ELF-1 (cell line): Measurements from ENCODE around the gene CTNND1.
A peak's percentile ranks its signal among the peaks of the same experiment; 100 is the strongest.

Experiments used
- DNase-seq: peaks from one replicate; pipeline ENCODE4 v3.0.0-alpha.2; 2016; ENCODE audit warnings: low read depth, low spot score

The CTNND1 gene

DNA sequence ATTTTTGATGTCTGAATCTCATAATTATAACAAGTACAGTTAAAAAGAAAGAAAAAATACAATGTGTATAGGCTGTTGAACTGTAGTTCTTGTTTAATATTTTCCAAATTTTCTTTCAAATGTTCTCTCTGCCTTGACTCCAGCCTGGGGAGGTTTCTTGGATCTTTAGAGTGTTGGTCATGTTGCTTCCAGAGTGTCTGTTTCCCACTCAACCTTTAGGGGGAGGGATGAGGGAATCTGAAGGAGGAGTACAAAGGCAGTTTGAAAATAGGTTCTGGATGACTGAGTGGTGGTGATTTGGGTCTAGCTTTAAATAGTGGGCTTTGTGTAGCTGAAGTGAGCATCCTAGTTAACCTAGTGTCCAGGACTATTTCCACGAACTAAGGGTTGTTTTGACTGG lies 2.0 kb downstream of the CTNND1 start:
- DNase-seq = peak; percentile 58

DNA sequence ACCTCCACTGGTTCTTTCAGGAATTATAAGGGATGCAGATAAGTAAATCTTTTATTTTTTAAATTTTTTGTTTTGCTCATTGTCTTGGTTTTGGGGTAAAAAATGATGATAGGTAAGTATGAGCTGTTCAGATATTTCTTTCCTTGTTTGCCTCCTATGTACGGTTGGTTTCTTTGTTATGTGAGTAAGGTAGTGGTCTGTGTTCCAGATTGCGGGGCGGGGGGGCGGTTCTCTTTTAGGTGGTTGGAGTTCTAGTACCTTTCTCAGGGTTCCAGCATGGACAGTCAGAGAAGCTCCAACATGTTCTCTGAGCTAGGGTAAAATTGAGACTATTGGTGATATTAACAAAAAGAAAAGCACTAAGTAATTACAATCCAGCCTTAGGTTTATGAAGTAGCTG lies 2.4 kb downstream of the CTNND1 start:
- DNase-seq = no peak

DNA sequence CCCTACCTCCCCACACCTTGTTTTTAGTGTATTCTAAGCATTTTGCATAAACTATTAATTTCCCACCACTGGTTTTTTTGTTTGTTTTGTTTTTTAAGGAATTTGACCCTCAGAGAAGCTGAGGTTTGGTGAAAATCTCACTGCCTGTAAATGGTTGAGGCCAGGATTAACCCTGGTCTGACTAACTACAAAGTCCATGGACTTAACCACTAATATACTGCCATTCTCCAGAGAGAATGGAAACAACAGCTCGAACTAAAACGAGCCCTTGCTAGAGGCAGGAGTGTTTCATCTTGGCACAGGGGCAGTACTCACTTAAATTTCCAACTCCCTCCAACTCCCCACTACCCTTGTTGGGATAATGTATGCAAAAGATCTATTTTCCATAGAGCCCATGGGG lies 3.0 kb downstream of the CTNND1 start:
- DNase-seq = no peak

DNA sequence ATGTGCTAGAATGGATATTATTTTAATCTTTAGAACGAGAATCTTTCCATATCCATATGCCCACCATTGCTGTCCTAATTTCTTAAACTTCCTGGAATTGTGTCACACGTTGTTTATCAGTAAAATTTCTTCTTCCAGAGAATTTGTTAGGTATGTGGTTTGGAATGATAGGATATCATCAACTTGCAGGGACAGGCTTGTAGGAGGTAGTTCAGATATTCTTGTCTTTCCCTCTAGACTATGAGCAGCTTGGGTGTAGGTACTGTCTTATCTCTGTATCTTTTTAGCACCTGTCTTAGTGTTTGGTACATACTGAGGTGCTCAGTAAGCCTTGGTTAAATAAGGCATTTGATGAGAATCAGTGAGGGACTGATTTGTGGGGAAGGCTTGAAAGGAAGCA lies 3.4 kb downstream of the CTNND1 start:
- DNase-seq = no peak

DNA sequence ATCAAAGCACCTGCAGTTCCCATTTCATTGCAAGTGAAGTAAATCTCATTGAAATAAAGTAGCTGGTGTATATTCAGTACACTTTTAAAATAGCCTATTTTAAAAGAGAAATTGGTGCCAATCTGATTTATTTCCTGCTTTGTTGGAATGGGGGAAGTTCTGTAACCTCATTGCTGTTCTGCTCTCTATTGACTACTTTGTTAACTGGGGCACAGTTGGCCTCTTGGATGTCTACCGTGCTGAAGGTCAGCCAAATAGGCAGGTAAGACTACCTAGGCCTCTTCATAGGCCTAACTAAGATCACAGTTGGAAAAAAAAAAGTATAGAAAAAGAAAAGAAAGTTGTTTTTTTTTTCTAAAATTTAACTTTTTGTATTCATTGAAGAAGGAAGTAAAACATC lies 9.2 kb downstream of the CTNND1 start:
- DNase-seq = no peak

DNA sequence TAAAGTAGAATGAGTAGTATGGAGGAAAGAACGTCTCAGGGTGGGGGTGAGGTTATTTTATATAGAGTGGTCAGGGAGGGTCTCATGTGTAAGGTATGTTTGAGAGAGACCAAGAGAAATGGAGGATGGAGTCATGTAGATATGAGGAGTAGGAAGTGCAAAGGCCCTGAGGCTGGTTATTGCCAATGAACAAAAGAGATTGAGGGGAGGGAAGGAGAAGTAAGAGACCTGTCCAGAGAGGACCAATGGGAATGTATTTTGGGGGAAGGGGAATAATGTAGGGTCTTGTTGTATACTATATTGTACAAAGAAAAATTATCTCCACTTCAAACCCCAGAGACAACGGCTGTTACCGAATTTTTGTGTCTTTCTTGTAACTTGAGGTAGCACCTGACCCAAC lies 9.8 kb downstream of the CTNND1 start:
- no peak for DNase-seq

DNA sequence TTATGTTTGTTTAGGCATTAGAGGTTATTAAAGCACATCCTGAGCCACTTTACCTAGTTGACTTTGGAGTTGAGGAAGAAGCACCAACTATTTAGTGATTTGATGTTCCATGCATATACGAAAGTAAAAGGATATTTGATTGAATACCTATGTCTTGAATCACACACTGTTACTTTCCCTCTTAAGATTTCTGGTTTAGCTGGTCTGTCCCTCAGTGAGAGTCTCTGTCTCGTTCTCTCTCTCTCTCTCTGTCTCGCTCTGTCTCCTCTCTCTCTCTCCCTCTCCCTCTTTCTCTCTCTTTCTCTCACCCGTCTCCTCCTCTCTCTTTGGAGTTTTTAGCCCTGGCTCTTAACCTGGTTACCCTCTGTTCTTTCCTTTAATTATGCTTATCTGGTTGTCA lies 11.0 kb downstream of the CTNND1 start:
- DNase-seq = no peak

DNA sequence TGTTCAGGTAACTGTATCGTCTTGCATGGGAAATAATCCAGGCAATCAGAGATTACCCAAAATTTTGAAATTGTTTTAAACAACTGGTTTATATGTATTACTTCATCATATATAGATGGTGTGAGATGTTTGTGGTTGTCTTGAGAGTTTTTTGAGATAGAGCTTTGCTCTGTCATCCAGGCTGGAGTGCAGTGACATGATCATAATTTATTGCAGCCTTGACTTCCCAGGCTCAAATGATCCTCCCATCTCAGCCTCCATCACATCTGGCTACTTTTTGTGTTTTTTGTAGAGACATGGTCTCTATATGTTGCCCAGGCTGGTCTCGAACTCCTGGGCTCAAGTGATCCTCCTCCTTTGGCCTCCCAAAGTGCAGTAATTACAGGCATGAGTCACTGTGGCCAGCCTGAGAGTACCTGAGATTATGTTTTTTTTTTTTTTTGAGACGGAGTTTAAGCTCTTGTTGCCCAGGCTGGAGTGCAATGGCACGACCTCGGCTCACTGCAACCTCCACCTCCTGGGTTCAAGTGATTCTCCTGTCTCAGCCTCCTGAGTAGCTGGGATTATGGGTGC lies 11.5 kb downstream of the CTNND1 start:
- no peak for DNase-seq

DNA sequence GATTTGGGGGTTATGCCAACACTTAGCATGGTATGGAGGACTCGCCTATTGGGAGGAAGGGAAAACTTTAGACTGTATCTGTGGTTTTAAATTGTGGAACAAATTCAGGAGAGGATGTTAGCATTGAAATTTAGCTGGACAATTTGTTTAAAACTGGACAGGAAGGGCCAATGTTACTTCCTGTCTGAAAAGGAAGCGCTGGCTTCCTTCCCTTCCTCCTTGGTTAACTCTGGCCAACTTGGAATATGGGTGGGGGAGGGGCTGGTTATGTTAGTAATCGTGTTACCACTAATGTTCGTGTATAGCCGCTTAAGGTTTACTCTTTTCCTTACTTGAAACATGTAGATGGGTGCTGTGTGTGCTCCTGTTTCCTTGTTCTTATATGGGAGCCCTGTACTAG lies 13.9 kb downstream of the CTNND1 start:
- DNase-seq = no peak

DNA sequence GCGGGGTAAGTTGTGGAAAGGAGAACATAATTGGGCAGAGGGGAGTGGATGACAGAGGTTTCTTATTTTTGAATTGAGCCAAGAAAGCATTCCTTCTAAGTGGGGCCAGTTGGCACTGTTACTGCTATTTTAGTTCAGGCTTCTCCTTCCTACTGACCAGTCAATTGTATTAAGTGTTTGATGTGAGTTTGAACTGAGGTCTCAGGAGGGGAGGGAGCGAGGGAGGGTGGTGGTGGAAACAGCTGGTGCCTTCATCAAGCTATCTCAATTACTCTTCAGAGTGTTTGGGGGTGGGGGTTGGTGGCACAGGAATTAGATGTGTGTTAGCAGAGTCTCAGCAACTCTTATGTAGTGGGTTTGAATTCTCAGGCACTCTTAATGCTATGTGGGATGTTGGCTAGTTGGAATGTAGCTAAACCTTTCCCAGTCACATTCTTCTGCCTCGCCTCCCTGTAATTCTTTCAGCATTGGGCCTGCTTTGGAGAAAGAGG lies 14.5 kb downstream of the CTNND1 start:
- DNase-seq = peak; percentile 72

DNA sequence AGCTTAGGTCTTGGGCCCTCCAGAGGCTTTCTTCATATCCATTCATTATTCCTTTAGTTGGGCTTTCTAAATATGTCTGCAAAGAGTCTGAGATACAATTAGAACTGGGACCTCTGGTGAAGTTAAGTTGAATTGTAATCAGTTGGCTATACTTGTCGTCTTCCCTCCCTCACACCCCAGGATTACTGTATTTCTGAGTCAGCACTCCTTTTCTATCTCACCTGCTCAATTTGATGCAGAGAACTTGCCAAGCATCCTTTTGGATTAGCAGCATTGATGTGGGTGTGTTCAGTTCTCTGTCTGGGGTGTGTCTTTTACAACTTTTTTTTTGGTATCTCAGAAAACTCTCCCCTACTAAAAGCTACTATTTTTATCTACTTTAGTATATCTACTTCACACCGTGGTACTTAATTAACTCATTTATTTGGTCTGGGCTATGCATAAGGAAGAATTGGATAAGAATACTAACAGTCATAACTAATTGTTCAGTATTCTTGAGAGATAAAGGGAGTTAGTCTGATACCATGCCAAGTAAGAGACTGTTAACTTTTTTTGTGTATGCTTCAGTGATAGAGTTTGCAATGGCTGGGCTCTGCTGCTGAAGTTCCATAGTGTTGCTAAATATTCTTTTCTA lies 15.1 kb downstream of the CTNND1 start:
- no peak for DNase-seq

DNA sequence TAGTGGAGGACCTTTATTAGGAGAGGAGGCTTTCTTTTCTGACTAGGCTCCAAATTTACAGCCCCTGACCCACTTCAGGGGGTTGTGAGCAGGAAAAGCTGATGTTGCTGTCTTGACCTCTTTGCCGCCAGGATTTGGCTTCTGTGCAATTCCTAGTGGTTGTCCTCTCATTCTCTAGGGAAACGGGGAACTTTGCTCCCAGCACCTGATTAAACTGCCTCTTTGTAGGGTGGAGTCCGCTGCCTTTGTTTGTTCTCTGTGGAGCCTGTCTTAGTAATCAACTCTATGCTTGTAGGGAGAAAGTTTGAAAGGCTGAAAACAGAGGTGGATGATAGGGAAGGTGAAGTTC lies 16.3 kb downstream of the CTNND1 start:
- DNase-seq = peak; percentile 64

DNA sequence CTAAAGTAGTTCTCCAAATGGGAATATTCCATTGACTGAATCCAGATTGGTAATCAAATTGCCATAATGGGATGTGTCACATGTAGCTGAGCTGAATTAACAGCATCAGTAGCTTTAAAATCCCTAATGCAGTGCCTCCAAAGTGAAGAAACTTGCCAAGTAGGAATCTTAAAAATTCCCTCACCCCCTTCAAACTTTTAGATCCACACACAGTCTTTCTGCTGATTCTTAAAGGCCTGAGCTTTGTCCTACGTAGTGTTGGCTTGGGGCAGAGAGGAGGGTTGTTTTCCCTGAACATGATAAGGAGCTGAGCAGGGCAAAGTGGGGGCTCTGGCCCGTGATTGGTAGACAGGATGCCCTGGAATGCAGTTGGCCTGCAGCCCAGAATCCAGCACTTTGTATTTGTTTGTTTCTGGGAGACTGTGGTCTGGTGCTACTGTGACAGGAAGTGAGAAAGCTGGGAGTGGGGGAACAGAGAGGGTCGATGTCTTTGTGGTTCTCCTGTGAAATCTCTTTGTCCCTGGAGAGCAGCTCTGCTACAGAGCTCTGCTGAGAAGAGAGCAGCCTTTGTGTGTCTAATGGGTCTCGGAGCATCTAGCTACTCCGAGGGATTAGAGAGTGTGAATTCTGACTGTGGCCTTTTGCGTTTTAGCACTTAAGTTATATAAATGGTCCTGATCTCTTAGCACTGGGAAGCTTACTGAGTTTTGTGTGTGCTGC lies 16.9 kb downstream of the CTNND1 start:
- DNase-seq = peak; percentile 98

DNA sequence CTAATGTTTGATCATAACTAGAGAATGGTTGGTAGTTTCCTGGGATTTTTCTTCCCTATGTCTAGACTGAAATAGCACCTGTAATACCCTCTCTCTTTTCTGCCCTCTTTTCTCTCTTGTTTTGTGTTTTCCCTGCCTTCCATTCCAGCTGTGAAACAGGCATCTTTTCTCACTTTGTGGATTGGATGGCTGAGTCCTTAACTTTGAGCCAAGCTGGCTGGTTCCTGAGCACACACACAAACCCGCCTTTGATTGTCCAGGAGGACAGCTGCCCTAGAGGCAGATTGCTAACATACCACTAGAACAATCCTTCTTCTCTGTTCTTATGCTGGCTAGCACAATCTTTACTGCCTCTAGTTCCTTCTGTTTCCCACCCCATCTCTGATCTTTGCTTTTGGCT lies 17.7 kb downstream of the CTNND1 start:
- DNase-seq = peak; percentile 94

DNA sequence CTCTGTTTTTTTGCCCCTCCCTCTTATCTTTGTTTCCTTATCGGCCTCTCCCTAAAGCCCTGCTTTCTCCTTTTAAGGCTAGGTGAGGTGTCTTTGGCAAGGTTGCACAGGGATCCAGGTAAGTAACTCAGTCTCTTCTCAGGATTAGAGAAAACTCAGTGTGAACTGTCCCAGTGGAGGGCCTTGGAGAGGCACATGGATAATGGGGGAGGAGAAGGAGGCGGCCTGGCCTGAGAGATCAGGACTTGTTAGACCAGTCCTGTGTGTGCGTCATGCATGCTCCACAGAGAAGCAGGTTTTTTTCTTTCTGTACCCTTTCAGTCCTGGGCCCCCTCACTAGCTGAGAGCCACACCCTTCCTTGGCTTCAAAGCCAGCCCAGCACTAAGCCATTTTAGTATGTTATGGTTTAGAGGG lies 19.9 kb downstream of the CTNND1 start:
- DNase-seq = peak; percentile 95

DNA sequence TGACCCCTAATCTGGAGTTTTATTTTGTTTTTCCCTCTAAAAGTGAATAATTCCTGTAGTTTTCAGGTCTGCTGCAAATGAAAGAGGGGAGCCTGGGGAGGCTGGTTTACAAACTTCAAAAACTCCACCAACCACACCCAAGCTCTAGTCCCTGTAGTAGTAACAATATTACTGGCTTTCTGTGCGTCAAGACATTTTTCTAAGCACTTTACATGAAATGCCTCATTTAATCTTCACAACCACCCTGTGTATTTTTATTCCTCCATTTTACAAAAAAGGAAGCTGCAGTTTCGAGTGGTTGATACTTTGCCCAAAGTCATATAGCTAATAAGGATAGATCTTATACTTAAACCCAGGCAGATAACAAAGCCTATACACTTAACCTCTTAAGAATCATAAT lies 23.5 kb downstream of the CTNND1 start:
- no peak for DNase-seq

DNA sequence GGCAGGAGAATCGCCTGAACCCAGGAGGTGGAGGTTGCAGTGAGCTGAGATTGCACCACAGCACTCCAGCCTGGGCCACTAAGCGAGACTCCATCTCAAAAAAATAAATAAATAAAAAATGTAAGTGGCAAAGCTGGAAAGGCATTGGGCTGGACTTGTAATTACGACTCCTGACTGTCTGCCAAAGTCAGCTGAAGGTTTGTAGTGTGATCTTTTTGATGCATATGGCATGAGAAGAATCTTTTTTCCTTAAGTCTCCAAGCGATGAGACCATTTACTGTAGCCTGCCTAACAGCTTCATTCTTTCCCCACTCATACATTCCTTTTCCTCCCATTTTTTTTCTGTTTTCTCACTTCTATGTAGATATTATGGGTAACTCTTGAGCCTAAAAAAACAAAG lies 24.8 kb downstream of the CTNND1 start:
- DNase-seq = no peak

DNA sequence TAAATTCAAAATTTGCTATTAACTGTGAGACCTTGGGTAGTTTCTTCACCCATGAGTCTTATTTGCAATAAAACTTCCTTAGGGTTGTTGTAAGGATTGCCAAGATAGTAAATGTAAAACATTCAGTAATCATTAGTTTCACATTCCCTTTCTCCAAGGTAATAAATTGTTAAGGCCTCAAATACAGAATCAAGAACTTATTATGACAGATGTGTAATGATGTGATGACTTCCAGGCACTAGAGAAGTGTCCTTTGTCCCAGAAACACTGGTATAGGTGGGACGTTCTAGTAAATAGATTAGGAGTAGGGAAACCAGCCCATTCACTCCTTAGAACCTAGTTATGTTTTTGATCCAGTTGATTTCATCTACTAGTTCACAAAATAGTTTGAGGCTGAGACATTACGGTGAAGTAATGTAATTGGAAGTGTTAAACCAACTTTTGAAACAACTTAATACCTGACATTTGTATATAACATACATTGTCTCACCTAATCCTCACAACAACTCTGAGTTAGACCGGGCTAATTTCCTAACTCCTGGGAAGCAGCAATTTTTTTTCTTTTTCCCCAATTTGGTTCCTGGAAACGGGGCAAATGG lies 25.5 kb downstream of the CTNND1 start:
- no peak for DNase-seq

DNA sequence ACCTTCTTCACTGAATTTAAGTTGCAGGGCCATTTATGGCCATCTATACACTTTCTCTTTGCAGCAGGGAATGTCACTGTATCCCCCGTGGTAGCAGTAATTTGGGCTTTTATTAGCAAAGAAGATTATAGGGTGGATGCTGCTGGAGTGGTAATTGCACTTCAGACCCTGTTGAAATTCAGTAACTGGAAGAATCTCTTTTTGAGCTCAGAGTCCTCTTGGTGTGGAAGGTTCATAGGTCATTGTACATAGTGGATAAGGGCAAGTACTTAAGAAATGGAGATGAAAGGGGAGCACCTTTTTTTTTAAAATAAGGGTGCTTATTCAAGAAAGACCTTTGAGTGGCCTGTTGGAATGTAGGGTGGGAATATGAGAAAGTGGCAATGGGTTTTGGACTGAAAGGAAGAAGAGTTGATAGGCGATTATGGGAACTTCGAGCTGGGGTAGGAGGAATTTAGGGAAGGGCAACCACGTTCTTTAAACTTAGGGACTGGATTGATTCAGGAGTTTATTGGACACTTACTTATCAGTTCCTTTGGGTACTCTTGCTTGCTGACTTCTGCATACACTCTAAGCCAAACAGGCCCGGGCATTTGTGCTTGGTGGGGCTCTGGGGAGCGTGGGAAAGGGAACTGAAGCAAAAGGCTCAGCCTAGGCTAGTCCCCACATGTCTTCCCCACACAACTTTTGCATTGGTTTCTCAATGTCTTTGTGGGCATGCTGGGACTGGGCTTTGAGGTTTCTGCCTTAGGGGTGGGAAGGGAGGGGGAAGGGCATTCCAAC lies 26.5 kb downstream of the CTNND1 start:
- peak; percentile 72 for DNase-seq

DNA sequence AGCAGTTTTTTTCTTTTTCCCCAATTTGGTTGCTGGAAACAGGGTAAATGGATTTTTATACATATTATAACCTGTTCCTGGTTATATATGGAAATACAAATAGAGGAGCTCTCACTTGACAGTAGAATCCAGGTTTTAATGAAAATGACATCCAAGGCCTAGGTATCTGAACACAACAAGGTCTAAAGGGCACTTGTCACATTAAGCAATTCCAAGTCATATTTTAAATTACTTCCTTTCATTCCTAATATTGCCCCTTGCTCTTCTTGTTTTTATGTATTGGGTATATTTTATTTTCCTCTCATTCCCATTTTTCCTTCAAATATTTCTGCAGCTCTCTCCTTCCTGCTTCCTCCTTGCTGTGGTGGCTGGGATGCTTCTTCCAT lies 27.1 kb downstream of the CTNND1 start:
- DNase-seq = no peak

DNA sequence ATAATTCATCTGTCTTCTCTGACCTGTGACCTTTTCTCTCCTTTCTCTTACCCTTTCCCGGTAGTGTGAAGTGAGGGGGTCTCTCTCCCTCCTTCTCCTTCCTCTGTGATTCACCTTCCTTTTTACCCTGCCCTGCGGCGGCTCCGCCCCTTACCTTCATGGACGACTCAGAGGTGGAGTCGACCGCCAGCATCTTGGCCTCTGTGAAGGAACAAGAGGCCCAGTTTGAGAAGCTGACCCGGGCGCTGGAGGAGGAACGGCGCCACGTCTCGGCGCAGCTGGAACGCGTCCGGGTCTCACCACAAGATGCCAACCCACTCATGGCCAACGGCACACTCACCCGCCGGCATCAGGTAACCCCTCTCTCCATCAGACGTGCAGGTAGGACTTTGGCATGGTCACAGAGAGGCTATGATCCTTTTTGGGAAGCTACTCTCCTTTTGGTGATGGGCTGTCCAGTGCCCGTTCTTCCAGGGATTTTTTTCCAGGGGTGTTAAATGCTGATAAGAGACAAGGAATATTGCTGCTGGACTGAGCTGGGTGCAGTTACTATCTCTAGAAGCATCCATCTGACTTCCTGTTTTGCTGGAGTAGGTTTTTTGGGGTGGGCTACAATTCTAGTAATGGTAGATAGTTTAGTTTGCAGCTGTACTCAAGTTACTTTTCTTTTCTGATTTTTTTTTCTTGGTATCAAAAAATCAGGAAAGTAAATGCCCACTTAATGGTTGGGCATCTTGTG lies 29.9 kb downstream of the CTNND1 start:
- peak; percentile 88 for DNase-seq
